GM19468 (cell line): ENCODE data around the gene RREB1.

Experiments
- ATAC-seq: cut with Tn5 transposase; IDR thresholded peaks from one replicate; pipeline ENCODE4 v1.9.1; 2021; ENCODE audit warnings: mild to moderate bottlenecking, moderate library complexity, moderate number of reproducible peaks; ENCODE audit not compliant: unreplicated experiment; ENCODE audit errors: extremely low read depth

Gene RREB1

DNA sequence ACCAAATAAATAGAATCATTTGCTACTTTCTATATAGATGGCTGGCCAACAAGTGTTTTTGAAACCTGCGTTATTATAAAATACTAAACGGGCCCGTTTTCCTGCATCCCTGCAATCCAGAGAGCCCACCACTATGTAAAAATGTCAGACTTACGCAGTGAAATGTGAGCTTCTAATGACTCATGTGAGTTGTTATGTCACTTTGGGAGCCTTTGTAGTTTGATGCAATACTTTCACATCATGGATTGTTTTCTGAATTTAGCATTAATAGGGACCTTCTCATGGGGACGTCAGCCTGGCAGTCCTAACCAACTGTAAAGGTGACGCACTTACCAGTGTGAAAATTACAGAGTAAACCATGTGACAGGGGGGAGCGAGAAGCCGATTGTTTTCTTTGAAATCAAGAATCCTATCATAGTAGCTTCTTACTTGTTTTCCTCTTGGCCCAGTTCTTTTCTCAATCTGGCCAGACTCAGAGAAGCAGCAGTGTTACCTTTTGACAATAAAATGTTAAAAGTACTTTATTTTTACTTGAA lies 130.0 kb downstream of the RREB1 start:
- ATAC-seq, result no peak

DNA sequence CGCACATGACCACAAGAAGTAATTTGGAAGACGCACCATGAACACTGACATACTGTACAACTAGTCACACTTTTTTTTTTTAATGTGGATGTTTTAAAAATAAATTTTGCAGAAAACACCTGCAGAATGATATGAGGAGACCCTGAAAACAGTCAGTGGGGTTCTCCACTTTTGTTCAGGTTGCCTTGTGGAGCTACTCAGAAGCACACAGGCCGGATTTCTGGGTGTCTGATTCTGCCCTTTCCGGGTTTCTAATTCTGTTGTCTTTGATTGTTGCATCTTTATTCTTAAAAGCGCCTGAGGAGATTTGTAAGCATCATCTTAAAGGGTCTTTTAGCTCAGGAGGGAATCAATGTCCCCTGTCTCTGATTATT lies 130.8 kb downstream of the RREB1 start:
- ATAC-seq, result no peak

DNA sequence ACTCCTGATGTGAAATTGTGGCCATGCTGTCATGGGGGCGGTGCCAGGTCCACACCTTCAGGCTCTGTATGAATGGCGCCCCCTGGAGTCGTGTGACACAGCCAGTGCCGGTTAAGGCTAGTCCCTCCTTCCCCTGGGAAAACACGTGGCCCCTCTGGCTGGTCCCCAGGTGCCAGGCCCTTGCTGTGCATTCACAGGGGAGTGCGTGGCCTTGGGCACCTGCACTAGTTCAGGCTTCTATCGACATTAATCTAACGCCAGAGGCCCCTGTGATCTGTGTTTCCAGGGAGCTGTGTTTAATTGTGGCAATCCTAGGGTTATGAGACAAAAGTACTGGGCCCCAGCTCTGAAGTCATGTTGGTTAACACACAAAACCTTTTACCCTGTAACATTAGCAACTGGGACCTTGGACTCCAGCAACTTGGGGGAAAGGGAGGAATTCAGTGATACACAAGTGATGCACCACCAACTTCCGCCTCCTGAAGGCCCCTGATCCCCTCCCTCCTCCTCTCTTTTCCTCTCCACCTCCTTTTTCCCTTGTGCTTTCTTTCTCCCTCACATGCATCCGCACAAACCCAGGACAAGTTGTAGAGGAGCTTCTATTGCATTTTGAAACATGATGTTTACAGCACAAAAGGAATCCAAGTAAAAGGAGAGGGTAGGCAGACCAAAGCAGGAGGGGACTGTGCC lies 131.3 kb downstream of the RREB1 start:
- peak; percentile 40 for ATAC-seq

DNA sequence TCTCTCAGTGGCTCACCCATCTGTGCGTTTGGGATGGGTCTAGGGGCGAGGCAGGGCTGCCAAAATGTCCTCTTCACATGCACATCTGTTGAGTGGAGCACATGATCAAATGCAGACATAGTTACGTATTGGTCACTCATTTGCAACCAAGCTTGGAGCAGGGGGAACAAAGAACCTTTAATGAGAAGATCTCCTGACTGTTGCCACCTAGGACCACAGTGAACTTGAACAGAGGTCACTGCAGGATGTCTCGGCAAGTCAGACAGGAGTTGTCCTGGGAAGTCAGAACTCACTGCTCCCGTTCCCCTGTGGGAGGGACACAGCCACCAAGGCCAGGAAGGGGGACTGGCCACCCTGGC lies 131.8 kb downstream of the RREB1 start:
- ATAC-seq, result no peak

DNA sequence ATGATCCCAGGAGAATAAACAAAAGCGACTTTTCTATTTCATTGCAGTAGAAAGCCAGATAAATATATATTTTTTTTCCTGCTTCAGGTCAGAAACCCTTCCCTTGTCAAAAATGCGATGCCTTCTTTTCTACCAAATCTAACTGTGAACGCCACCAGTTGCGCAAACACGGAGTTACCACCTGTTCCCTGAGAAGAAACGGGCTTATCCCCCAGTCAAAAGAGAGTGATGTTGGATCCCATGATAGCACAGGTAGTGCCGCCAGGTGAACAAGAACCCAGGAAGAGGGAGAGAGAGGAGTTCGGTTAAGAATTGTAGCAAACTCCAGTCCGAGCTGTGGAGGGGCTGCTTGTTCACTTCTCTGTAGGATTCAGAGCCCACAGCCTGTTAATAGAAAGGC lies 132.6 kb downstream of the RREB1 start:
- no peak for ATAC-seq

DNA sequence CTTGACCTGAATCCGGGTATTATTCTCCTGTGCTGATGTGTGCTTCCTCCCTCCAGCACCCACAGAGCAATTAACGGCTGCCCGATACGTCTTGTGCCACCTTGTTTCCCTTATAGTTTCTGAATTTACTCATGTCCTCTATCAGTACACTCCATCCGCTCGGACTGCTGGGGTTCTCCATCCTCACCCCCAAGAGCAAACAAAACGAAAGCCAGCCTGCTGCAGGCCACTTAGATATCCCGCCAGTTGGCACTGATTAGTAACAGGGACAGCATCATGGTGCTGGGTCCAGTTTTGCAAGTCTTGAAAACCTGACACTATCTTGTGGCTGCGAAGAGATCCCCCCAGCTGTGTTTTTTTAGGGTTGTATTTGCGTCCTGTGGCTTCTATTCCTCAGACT lies 133.4 kb downstream of the RREB1 start:
- ATAC-seq, result no peak

DNA sequence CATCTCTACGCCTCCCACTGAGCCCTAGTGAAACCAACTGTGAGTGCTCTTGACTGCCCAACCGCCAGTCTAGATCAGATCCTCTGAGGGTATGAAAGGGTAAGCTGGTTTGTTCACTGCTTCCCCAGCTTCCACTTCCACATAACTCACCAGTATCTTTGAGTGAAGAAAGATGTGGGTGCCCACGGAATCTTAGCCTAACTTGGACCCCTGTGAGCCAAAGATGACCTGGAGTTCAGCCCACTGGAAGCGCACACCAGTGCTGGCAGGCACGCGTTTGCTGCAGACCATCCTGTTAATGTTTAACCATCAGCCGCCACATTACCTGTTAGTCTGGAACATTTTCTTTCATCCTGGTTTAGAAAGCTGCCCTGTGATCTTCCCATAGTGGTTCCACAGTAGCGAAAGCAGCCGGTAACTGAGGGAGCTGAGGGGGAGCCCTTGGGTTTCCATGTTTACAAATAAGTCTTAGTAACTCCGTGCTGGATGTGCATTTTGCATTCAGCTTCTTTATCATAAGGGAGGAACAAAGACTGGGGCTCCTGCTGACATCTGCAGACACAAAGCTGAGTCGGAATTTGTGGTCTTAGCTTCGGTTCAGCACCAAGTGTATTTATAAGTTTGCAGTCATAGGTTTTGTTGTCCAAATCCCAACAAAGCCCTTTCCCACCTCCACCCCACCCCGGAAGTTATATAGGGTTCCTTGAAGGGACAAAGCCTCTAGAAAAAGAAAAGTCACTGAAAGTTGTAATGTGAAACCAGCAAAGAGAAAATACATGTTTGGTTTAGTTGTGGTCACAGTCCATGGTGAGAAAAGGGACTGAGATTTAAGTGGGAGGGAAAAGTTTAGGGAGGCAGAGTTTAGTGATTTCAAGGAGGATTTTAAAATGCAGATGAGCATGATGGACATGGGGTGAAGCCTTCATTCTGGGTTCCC lies 134.2 kb downstream of the RREB1 start:
- no peak for ATAC-seq

DNA sequence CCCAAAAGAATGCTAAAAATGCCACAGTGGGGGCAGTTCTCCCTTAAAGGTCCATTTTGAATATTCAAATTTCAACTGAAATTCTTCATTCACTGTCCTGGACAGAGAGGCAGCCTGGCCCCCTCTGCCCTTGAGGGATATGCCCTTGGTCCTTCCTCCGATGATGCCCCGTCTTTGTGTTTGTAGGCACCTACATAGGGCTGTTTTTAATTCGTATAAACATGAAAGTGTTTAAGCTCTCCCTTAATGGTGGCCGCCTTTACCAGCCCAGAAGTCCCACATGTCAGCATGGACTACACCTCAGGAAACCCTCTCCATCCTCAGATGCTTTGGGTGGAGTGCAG lies 135.0 kb downstream of the RREB1 start:
- no peak for ATAC-seq

DNA sequence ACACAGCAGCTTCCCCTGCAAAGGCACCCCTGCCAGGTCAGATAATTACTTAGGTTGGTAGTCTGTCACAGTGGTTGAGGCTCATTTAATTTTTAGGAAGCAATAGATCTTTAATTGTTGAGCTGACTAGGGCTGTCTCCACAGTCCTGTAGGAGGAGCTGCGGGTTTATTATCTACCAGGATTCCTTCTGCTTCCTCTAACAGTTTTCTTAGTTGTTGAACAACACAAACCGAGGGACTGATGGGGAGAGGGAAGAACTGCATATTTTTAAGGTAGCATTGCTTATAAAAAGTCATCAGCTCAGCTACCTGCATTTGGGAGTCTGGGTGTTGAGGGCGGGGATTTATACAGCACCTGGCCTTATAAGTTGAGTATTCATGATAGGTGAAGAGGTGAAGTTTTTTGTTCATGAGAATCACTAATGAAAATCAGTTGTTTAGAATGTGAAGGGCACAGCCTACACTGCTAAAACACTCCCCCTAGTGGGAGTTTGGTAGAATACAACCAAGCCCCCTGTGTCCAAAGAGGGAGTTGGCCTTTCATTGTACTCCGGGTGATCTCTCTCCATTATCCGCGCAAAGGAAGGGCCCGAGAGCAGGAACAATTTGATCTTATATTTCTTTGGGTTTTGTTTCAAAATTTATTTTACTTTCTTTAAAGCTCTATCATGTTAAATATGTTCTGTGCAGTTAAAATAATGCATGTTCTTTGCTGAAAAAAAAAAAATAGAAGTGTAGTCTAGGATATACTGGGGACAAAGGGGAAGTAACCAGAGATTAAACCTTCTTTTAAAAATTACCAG lies 135.6 kb downstream of the RREB1 start:
- no peak for ATAC-seq

DNA sequence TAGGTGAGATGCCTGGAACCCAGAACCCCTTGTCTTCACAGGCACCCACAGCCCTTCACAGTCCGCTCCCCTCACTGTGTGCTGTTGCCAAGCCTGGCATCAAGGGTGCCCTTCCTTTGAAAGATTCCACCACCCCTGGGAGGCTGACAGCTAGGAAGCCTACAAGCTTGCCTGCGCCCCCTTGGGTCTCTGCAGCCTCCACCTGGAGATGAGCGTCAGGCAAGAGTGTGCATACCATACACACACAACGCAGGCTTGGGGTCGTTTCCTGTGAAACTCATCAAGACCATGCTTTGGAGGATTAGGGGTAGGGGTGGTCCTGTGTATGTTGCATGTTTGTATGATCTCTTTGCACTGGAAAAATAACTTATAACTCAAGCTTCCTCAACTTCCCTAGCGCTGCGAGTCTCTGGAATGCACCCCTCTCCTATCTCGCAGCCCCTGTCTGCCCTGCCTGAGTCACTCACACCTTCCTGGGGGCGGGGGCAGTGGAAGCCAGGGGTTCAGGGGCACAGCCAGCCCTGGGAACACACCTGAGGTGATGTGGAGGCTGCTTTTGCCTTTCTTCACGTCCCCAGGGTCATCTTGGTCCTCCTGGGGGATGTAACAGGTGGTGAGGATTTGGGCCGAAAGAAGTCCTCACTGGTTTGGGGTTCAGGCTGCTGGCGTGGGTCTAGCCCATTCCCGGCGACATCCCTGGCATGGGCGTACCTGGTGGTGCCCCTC lies 138.1 kb downstream of the RREB1 start:
- no peak for ATAC-seq

DNA sequence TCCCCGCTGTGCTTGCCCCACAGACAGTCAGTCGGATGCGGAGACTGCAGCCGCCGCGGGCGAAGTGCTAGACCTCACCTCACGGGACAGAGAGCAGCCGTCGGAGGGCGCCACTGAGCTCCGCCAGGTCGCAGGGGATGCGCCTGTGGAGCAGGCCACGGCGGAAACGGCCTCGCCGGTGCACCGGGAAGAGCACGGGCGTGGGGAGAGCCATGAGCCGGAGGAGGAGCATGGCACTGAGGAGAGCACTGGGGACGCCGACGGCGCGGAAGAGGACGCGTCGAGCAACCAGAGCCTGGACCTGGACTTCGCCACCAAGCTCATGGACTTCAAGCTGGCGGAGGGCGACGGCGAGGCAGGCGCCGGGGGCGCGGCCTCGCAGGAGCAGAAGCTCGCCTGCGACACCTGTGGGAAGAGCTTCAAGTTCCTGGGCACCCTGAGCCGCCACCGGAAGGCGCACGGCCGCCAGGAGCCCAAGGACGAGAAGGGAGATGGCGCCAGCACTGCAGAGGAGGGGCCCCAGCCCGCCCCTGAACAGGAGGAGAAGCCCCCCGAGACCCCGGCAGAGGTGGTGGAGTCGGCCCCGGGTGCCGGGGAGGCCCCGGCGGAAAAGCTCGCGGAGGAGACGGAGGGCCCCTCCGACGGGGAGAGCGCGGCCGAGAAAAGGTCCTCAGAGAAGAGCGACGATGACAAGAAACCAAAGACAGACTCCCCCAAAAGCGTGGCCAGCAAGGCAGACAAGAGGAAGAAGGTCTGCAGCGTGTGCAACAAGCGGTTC lies 138.8 kb downstream of the RREB1 start:
- ATAC-seq, result no peak

DNA sequence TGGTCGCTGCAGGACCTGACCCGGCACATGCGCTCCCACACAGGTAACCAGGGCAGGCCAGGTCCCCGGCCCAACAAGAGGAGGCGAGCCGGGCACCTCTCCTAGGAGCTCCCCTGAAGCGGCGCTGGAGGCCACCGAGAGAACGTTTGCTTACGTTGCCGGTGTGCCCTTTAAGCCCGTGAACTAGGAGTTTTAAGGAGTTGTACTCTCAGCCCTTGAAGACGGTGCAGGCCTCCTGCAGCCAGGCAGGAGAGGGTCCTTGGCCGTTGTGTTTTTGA lies 139.4 kb downstream of the RREB1 start:
- ATAC-seq, result no peak

DNA sequence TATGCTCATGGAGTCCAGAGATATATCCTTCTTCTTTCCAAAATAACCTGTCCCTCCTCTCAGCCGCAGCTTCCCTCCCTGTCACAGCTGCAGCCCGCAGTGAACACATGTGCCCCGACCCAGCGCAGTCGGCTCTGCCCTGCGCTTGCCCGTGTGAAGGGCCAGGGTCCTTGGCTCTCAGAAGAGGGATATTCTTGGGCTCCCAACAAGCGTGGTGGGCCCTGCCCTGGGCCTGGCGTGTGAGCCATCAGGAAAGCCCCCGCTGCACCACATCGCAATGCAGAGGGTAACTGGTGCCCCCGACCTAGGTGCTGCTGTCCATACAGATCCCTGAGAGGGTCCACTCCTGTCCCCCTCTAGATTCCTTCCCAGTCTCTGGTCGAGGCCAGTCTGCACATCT lies 140.1 kb downstream of the RREB1 start:
- ATAC-seq, result no peak

DNA sequence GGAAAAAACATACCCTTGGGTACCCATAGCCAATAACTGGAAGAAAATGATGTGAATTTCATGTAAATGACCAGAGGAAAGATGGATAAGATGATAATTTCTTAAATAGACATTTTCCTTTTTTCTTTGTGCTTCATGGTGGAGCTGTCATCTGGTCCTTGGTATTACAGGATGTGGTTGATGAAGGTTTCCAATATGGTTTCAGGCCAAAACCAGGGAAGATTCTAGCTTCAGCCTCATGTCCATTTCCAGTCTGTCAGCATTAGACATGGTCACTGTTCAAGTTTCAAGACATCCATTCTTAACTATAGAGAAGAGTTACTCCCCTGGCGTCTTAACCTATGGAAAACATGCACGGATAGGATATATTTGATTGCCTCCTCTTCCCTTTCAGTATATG lies 141.6 kb downstream of the RREB1 start:
- no peak for ATAC-seq

DNA sequence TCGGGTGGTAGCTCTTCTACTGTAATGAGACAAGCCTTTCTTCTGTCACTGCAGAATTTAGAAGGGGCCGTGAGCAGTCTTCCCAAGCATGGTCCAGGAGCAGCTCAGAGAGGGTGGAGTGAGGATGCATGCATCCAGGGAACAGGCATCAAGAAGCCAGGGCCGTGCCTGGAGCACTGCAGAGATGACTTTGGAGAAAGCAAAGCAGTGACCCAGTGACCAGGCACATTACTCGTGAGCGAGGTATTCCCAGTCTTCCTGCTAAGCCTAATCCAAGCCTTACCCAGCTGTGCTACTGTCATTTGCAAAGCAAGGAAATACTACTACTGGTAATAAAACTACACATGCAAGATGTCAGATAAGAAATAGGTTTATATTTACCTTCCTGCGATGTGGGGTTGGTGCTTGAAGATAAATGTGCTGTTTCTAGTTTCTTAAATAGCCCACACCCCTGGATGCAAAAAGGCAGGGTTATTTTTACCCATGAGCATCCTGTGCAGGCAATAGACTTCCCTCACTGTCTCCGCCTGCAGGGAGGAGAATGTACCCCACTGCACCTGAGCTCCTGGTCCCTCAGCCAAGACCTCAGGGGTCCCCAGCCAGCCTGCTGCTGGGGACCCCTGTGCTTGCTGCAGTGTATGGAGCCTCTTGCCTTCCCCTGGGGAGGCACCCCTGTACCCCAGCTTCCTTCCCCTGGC lies 142.3 kb downstream of the RREB1 start:
- no peak for ATAC-seq

DNA sequence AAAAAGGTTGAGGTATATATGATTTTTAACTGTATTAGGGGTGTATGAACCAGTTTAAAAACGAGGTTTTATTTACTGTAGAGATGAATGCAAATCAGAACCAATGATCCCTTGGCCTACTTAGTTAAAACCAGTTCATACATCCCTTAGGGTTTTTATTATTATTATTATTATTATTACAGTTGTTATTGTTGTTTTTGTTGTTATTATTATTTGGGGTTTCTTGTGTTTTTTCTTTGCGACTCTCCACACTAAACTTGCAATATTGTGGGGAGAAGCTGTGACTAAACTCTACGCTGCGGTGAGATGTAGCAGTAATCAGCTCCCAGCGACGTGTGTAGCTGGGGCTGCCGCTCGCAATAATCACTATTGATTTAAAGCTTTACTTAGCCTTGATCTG lies 143.1 kb downstream of the RREB1 start:
- no peak for ATAC-seq

DNA sequence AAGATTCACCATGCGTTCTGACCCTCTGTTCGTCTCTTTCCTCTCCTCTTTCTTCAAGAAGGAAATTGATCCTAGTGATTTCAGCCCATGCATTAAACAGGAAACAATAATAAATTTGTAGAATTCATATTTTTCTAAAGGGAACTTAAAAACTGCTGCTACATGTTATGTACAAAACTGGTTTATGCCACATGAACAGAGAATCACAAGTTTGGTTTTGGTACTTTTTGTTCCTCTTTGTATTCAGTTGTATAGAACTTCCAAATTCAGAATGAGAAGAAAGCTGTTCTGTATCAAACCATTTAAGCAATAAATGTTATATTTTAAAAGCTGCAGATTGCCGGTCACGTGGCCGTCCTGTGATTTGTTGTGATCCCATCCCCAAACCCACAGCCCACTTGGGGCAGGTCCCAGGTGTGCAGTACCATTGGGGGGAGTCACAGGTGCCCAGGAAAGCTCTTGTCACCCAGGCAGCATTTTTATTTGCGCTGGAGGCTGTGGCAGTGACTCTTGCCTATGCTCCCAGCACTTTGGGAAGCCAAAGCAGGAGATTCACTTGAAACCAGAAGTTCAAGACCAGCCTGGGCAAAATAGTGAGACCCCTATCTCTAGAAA lies 144.0 kb downstream of the RREB1 start:
- no peak for ATAC-seq

DNA sequence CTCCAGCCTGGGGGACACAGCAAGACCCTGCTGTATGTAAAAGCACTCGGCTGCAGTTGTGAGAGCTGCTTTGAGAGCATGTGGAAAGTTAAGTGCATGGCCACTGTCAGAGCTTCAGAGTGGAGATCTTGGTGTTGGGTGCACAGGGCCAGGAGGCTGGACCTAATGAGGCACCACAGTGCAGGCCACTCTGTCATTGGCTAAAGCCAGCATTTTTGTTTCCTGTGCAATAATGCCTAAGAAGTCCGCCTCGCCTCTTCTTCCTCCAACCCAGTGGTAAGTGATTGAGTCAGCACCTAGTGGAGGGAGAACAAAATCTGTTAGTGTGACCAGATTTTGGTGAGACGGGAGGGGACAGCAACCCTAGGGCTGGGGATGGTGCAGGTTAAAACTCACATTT lies 144.6 kb downstream of the RREB1 start:
- ATAC-seq, result no peak
